GM18873 (cell line): ENCODE data around the gene RIN3.

ENCODE experiments used
- ATAC-seq: cut with Tn5 transposase; IDR thresholded peaks from one replicate; pipeline ENCODE4 v1.9.1; 2021; ENCODE audit warnings: mild to moderate bottlenecking, moderate library complexity, moderate number of reproducible peaks; ENCODE audit not compliant: unreplicated experiment, low FRiP score

The RIN3 gene

GRCh38 chr14:92551044-92551841 lies 37.7 kb downstream of the RIN3 start:
- ATAC-seq, result peak; percentile 90

DNA sequence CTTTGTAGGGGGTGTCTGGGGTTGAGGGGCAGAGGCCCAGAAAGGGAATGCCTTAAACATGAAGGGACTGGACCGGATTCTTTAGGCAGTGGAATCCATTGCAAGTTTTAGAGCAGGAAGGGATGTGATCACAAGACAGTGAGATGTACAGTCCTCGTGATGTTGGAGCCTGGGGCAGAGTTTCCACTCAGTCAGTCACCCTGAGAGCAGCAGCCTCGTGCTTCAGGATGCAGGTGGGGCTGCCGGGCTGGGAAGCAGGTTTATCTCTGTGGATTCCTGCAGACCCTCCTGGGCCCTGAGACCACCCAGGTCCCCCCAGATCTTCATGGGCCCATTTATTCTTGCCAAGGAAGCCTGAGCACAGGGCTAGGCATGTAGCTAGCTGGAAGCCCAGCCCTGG lies 38.5 kb downstream of the RIN3 start:
- ATAC-seq, result no peak

DNA sequence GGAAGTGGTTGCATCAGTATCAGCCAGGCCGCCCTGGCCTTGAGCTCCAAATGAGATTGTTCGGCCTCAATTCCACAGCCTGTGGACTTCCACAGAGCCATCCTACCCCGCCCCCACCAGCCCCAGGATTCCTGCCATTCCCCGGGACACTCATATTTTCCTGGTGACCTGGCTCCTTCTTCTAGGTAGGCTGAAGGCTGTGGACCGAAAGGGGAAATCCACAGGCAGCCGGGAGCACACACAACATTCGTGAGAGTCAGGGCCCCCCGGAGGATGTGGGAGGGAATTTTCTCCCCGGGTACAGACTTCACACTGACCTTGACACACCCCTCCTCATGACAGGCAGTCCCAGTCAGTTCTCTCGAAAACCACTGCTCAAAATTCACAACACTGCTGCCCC lies 39.9 kb downstream of the RIN3 start:
- no peak for ATAC-seq

- no peak for ATAC-seq
Measured at GRCh38 chr14:92555465-92556111, 42.0 kb downstream of the RIN3 start.

DNA sequence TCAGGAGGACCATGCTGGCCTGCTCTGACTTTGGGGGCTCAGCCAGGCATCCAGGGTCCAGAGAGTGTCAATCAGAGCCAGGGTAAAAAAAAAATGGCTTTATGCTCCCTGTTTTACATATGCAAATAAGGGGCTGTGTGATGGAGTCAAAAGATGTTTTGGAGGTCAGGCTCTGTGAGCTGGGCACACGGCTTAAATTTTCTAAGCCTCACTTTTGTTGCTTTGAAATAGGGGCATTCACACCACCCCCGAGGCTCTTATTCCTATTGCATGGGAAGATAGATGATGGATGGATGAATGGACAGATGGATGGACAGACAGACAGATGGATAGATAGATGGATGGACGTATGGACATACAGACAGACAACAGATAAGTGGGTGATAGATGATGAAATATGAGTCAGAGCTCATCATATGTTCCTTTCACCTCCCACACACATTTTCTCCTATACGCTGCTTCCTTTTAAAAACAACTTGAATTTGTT lies 42.7 kb downstream of the RIN3 start:
- no peak for ATAC-seq

GRCh38 chr14:92556863-92557543 lies 43.4 kb downstream of the RIN3 start:
- ATAC-seq, result no peak

- ATAC-seq, result no peak
Measured at GRCh38 chr14:92557544-92557912, 43.9 kb downstream of the RIN3 start.

- ATAC-seq, result no peak
Measured at GRCh38 chr14:92558319-92558718, 44.7 kb downstream of the RIN3 start.

DNA sequence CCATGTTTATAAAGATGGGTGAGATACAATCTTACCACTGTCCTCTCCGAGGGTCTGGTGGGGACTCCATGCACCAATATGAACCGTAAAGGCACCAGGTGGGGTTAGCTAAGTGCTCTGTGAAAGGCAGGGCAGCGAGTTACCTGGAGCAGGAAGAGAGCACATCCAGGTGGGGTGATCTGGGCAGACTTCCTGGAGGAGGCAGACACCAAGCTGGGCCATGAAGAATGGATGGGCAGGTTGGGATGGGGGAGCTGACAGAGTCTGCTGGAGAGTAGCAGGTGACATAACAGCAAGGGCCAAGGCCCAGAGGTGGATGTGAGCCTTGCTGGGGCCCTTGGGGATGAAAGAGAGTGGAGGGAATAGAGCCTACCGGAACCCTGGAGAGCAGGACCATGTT lies 45.9 kb downstream of the RIN3 start:
- ATAC-seq, result no peak

DNA sequence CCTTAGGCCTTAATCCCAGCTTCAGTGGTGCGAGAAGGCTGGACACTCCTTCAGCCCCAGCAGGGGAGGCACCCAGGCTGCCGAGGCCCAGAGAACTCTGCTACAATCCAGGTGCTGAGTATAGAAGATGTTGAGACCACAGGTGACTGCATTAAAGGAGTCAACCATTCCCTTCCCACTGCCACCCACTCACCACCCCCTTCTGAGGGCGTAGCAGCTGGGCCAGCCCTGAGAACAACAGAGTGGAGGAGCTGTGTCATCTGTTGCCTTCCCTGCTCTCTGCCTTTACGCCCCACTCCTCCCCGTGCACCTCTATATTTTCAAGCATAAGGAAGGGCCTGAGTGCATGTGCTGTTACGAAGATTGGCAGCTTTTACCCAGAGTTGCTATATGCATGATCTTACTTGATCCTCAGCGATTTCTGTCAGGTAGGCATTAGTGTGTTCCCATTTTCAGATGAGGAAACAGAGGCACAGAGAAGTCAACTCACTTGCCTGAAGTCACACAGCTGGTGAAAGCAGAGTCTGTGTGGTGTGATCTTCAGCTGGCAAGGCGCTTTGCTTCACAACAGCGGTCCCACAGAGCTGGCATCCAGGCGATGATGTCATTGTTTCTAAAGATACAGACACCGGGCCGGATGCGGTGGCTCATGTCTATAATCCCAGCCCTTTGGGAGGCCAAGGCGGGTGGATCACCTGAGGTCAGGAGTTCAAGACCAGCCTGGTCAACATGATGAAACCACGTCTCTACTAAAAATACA lies 46.7 kb downstream of the RIN3 start:
- ATAC-seq, result no peak

DNA sequence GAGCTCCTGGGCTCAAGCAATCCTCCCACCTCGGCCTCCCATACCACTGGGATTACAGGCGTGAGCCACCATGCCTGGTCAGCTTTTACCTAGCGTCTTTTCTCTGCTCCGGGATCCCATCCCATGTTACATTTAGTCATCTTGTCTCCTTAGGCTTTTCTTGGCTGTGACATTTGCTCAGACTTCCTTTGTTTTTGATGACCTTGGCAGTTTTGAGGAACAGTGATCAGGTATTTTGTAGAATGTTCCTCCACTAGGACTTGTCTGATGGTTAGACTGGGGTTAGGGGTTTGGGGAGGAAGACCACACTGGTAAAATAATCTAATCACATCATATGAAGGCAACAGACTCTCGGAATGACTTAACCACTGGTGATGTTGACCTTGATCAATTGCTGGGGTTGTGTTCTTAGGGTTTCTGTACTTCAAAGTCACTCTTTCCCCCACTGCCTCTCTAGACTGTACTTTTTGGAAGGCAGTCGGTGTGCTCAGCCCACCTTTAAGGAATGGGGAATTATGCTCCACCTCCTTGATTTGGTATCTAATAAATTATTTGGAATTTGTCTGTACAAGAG lies 48.4 kb downstream of the RIN3 start:
- ATAC-seq, result no peak

- peak; percentile 75 for ATAC-seq
Measured at GRCh38 chr14:92563359-92563758, 49.8 kb downstream of the RIN3 start.

- ATAC-seq, result no peak
Measured at GRCh38 chr14:92563765-92564285, 50.2 kb downstream of the RIN3 start.

GRCh38 chr14:92564344-92565039 lies 50.9 kb downstream of the RIN3 start:
- no peak for ATAC-seq

DNA sequence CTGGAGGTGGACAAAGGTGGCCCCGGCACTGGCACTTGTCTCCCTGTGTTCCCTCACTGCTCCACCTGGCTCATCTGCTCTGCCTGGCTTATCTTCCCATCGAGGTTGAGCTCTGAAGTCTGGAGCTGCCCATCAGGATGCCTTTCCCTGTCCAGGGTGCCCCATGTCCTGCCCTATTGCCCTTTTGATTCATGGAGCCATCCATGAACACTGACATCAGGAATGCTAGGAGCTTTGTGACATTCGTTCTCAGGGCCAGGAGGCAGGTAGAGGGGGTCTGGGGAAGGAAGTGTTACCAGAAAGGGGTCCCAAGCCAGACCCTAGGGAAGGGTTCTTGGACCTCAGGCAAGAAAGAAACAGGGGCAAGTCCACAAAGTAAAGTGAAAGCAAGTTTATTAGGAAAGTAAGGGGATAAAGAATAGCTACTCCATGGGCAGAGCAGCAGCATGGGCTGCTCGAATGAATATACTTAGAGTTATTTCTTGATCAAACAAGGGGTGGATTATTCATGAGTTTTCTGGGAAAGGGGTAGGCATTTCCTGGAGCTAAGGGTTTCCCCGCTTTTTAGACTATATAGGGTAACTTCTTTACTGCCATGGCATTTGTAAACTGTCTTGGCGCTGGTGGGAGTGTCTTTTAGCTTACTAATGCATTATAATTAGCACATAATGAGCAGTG lies 51.6 kb downstream of the RIN3 start:
- ATAC-seq, result no peak

DNA sequence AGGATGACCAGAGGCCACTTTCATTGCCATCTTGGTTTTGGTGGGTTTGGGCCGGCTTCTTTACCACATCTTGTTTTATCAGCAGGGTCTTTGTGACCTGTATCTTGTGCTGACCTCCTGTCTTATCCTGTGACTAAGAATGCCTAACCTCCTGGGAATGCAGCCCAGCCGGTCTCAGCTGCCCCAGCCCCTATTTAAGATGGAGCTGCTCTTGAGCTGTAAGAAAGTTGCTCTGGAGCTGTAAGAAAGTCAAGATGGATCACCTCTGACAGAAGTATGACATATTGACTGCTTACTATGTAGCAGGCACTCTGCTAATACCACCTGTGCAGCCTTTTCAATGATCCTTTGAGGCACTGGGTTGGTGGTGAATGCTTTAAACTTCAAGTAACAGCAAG lies 52.1 kb downstream of the RIN3 start:
- ATAC-seq, result no peak

GRCh38 chr14:92567173-92567725 lies 53.7 kb downstream of the RIN3 start:
- no peak for ATAC-seq

DNA sequence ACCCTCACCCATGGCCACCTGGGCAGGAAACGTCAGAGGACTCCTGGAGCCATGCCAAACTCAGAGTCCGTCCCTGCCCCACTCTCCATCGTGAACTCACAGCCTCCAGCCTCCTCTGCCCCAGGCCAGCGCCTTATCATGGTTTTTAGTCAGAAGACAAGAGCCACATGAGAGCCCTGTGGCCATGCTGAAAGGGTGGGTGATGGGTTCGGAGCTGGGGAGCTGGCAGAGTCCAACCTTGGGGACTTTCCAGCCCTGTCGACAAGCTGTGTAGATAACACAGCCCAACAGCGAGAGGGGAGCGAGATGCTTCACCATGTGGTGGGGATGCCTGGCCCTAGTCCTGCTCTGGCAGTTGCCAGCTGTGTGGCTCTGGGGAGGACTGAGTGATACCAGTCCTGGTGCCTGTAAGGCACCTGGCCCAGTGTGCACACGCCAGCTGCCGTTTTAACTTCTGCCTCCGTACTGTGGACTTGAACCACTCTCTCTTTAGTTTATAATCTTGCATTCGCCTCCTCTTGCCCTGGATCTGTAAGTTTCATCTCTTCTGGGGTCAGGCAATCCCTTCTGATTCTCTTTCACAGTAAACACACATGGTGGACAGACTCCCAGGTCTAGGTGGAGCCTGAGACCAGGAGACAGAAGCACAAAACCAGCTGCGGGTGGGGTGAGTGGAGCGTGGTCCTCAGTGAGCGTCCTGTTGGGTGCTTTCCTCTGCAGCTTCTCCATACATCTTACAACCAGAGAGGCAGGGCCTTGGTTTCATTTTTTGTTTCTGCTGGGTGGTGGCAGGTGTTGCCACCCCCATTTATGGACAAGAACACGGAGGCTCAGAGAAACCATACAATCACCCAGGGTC lies 55.3 kb downstream of the RIN3 start:
- peak; percentile 71 for ATAC-seq
